Cardiac fibroblast (primary cell): ENCODE measurements around the gene HMGCL.
"Not testable (repeated sequence)": the region's sequence is repeated elsewhere in the genome, so short reads cannot be mapped to it uniquely, and the experiment has no call there.

Experiments used
- DNase-seq, 2 donors: peaks; one replicate each; pipeline versions ENCODE4 v3.0.0 to v3.0.0-alpha.2; 2010; ENCODE audit warnings: low read depth in 2 of 2
- H3K4me3 ChIP-seq, 2 donors: replicated peaks in 1 of 2; 1 replicate in 1 of 2; 2 replicates in 1 of 2; pipeline ENCODE4 v1.5.1; 2011; ENCODE audit warnings: low read depth in 2 of 2, low read length in 2 of 2, mild to moderate bottlenecking in 2 of 2, moderate library complexity in 1 of 2
- CTCF ChIP-seq: IDR thresholded peaks from one replicate; pipeline ENCODE4 v1.5.1; 2011; ENCODE audit warnings: low read depth, mild to moderate bottlenecking, low read length, inconsistent platforms

Gene HMGCL

GRCh38 chr1:23799255-23799569, 26.0 kb downstream of the HMGCL start:
- no peak for TF ChIP-seq CTCF
- DNase-seq = no peak
- H3K4me3 ChIP-seq = peak overlapping the region; percentile 84 to 96

DNA sequence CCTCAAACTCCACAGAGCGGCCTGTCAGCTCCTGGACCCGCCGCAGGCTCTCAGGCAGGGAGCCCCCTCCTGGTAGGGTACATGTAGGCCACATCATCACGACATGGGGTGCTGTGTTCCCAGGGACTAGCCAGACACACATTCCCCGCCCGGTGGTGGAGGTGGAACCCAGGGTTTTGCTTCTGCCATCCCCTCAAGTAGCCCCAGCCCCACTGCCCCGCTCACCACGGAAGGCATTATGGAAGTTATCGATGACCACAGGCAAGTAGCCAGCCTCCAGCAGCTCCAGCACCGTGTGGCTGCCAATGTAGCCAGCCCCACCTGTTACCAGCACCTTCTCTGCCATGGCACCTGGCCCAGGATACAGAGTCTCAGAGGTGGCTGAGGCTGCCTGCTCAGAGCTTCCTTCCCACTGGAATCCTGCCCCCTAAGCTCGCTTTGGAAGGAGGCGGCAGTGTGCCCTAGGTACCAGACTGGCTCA, 26.5 kb downstream of the HMGCL start:
- no peak overlapping the region for H3K4me3 ChIP-seq
- DNase-seq = no peak
- TF ChIP-seq CTCF = no peak

DNA sequence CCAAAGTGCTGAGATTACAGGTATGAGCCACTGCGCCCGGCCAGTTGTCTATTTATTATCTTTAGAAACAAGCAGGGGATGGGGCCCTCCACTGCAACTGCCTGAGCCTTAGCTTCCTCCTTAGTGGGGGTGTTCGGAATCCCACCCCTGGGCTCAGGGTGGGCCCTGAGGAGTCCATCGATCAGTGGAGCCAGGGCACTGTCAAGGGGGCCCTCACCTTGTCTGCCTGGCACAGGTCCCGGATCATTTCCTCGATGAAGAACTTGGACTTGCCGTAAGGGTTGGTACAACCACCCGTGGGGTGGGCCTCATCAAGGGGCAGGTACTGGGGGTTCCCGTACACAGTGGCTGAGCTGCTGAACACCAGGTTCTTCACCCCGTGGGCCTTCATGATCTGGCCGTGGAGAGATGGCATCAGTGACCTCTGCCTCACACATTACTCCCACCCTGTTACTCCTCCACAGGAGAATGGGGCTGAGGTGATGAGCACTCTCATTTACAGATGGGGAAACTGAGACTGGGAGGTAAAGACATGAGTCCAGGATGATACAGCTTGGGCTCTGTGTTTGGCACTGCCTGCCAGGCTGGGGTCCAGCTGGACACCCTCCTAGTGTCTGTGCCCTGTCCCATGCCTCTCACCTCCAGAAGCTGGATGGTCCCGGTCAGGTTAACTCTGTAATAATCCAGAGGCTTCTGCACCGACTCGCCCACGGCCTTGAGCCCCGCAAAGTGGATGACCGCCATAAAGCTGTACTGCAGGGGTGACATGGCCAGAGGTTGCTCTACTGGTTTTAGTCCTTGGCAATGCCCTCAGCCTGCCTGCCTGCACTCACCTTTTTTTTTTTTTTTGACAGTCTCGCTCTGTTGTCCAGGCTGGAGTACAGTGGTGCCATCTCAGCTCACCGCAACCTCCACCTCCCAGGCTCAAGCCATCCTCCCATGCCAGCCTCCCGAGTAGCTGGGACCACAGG, 27.5 kb downstream of the HMGCL start:
- no peak for TF ChIP-seq CTCF
- H3K4me3 ChIP-seq = no peak overlapping the region
- no peak for DNase-seq

DNA sequence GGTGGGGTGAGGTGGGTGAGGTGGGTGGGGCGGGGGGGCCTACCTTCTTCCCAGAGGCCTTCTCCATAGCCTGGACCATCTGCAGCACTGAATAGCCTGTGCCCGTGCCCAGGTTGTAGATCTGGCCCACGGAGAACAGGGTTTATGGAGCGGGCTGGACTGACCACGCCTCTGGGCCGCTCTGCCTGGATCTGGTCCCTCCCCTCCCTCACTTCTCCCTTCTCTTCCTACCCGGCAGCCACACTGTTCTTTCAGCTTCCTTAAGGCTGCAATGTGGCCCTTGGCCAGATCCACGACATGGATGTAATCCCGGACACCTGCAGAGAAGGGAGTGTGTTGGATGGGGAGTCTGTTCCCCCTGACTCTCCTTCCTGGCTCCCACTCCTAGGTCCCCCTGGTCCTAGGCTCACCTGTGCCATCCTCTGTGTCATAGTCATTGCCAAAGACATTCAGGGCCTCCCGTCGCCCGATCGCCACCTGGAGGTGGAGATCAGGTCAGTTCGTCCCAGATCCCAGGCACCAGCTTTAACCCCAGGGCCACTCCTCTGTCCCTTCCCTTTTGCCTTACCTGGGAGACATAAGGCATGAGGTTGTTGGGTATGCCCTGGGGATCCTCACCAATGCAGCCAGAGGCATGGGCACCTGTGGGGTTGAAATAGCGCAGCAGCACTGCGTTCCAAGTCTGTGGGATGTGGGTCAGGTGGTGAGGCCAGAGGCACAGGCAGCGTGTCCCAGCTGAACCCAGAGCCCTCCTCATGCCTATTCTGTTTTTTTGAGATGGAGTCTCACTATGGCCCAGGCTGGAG, 28.6 kb downstream of the HMGCL start:
- DNase-seq = no peak
- TF ChIP-seq CTCF = no peak
- no peak overlapping the region for H3K4me3 ChIP-seq

DNA sequence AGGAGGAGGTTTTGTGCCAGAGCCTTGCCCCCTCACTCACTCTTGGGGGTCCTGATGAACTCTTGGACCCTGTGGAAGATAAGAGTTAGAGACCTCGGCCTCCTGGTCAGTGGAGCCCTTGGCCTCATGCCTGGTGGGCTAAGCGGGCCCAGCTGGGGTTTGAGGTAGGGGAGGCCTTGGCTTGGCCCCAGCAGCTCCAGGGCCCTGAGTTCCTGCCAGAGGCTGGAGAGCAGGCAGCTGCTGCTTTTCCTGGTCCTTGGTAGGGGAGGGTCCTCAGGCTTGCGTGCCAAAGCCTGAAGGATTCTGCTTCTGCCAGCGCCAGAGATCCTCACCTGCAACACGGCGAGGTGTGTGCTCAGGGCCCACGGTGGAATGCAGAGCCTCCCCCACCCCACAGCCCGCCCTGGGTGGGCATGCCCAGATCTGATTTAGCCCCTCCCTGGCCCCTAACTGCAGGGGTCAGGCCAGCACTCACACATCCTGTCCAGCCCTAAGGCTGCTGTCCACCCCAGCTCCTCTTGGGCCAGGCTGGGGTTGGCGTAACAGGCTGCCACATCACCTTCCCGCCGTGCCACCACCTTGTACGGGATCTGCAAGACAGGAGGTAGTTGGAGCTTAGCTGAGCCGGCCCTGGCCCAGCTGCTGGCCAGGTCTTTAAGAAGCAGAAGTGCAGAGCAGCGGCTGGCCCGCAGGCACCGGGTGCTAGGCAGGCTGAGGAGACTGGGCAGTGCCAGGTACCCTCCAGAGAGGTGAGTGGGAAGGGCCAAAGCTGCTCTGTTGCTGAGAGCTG, 29.4 kb downstream of the HMGCL start:
- no peak for DNase-seq
- no peak for TF ChIP-seq CTCF
- H3K4me3 ChIP-seq = no peak overlapping the region

- DNase-seq, H3K4me3 ChIP-seq: not testable (repeated sequence)
Observed at GRCh38 chr1:23794732-23795182, 30.5 kb downstream of the HMGCL start.
